SK-N-SH treated with all-trans-retinoic acid at 6 μM for 48 hours (cell line): Measurements from ENCODE around the gene PTPN13.

Source experiments
- ATAC-seq: fragments of 200-7000 bp; cut with Tn5 transposase; 3 replicates; pipeline ENCODE4 v1.9.1; 2020; ENCODE audit warnings: mild to moderate bottlenecking, moderate library complexity
- ARNTL ChIP-seq: fragments of 450-650 bp; formaldehyde crosslinking; IDR thresholded peaks from 2 replicates; pipeline ENCODE4 v1.5.0; 2020; ENCODE audit warnings: low read depth, mild to moderate bottlenecking, moderate library complexity, borderline replicate concordance
- BACH2 ChIP-seq: fragments of 250-450 bp; sonication (Bioruptor Pico); IDR thresholded peaks from 2 replicates; pipeline ENCODE4 v1.9.0; 2021; ENCODE audit warnings: mild to moderate bottlenecking, borderline replicate concordance
- CREB5 ChIP-seq: fragments of 250-450 bp; sonication (Bioruptor Pico); IDR thresholded peaks from 2 replicates; pipeline ENCODE4 v1.5.1; 2020; ENCODE audit warnings: low read depth, mild to moderate bottlenecking, moderate library complexity
- CSDC2 ChIP-seq: fragments of 250-450 bp; sonication (Bioruptor Pico); IDR thresholded peaks from 2 replicates; pipeline ENCODE4 v1.5.0; 2020; ENCODE audit warnings: mild to moderate bottlenecking, moderate library complexity
- CSRNP3 ChIP-seq: fragments of 250-450 bp; sonication (Bioruptor Pico); IDR thresholded peaks from 2 replicates; pipeline ENCODE4 v1.5.1; 2021; ENCODE audit warnings: mild to moderate bottlenecking, moderate library complexity
- ESRRG ChIP-seq: fragments of 250-450 bp; sonication (Bioruptor Pico); IDR thresholded peaks from 2 replicates; pipeline ENCODE4 v1.6.1; 2021; ENCODE audit warnings: mild to moderate bottlenecking
- GLIS3 ChIP-seq: fragments of 250-450 bp; sonication (Bioruptor Pico); IDR thresholded peaks from 2 replicates; pipeline ENCODE4 v1.5.0; 2020; ENCODE audit warnings: mild to moderate bottlenecking, moderate library complexity
- ISL1 ChIP-seq: fragments of 250-450 bp; sonication (Bioruptor Pico); IDR thresholded peaks from 2 replicates; pipeline ENCODE4 v2.1.2; 2022; ENCODE audit warnings: mild to moderate bottlenecking, moderate library complexity
- OSR1 ChIP-seq: fragments of 250-450 bp; sonication (Bioruptor Pico); IDR thresholded peaks from 2 replicates; pipeline ENCODE4 v1.8.0; 2022; ENCODE audit warnings: moderate library complexity, mild to moderate bottlenecking, inconsistent platforms
- PATZ1 ChIP-seq: fragments of 250-450 bp; sonication (Bioruptor Pico); IDR thresholded peaks from 2 replicates; pipeline ENCODE4 v1.8.0; 2020; ENCODE audit warnings: mild to moderate bottlenecking, moderate library complexity, borderline replicate concordance
- POU6F1 ChIP-seq: fragments of 250-450 bp; sonication (Bioruptor Pico); IDR thresholded peaks from 2 replicates; pipeline ENCODE4 v1.8.0; 2021; ENCODE audit warnings: low read depth, mild to moderate bottlenecking, moderate library complexity, borderline replicate concordance
- RARB ChIP-seq: fragments of 250-450 bp; sonication (Bioruptor Pico); IDR thresholded peaks from 2 replicates; pipeline ENCODE4 v1.8.0; 2021; ENCODE audit warnings: mild to moderate bottlenecking, moderate library complexity
- SNAI2 ChIP-seq: fragments of 250-450 bp; sonication (Bioruptor Pico); IDR thresholded peaks from 2 replicates; pipeline ENCODE4 v1.5.0; 2020; ENCODE audit warnings: mild to moderate bottlenecking, moderate library complexity
- TCF4 ChIP-seq: fragments of 250-450 bp; sonication (Bioruptor Pico); IDR thresholded peaks from 2 replicates; pipeline ENCODE4 v1.8.0; 2021; ENCODE audit warnings: mild to moderate bottlenecking, moderate library complexity, borderline replicate concordance
- TOX ChIP-seq: fragments of 250-450 bp; sonication (Bioruptor Pico); IDR thresholded peaks from 2 replicates; pipeline ENCODE4 v1.8.0; 2021; ENCODE audit warnings: mild to moderate bottlenecking, moderate library complexity, borderline replicate concordance
- TSHZ2 ChIP-seq: fragments of 250-450 bp; sonication (Bioruptor Pico); IDR thresholded peaks from 2 replicates; pipeline ENCODE4 v1.5.0; 2020; ENCODE audit warnings: mild to moderate bottlenecking, moderate library complexity
- ZC3H10 ChIP-seq: fragments of 250-450 bp; sonication (Bioruptor Pico); IDR thresholded peaks from 2 replicates; pipeline ENCODE4 v1.5.1; 2021; ENCODE audit warnings: mild to moderate bottlenecking, moderate library complexity
- ZFP3 ChIP-seq: fragments of 250-450 bp; sonication (Bioruptor Pico); IDR thresholded peaks from 2 replicates; pipeline ENCODE4 v1.5.0; 2020; ENCODE audit warnings: mild to moderate bottlenecking, moderate library complexity
- ZFP30 ChIP-seq: fragments of 450-650 bp; formaldehyde crosslinking; IDR thresholded peaks from 2 replicates; pipeline ENCODE4 v1.5.0; 2022; ENCODE audit warnings: mild to moderate bottlenecking, moderate library complexity
- ZNF70 ChIP-seq: fragments of 450-650 bp; formaldehyde crosslinking; IDR thresholded peaks from 2 replicates; pipeline ENCODE4 v1.5.0; 2020; ENCODE audit warnings: mild to moderate bottlenecking, moderate library complexity
- ZNF8 ChIP-seq: fragments of 450-650 bp; formaldehyde crosslinking; IDR thresholded peaks from 2 replicates; pipeline ENCODE4 v1.5.0; 2020; ENCODE audit warnings: mild to moderate bottlenecking, moderate library complexity

The PTPN13 gene

GRCh38 chr4:86593688-86594558 lies at the start of gene PTPN13:
Gene PTPN13, plus strand, starts transcription at chr4:86594315. Its CDS starts 40,942 bp downstream, at chr4:86635257.
- no peak for TF ChIP-seq CSRNP3 (CRISPR knock-in tag)
- no peak for TF ChIP-seq ARNTL (CRISPR knock-in tag)
- no peak for TF ChIP-seq TCF4
- TF ChIP-seq CREB5 (CRISPR knock-in tag) = no peak
- TF ChIP-seq ZNF70 (CRISPR knock-in tag) = no peak
- TF ChIP-seq TOX (CRISPR knock-in tag) = no peak
- no peak for TF ChIP-seq OSR1 (CRISPR knock-in tag)
- TF ChIP-seq BACH2 (CRISPR knock-in tag) = no peak
- no peak for TF ChIP-seq ZFP3 (CRISPR knock-in tag)
- no peak for TF ChIP-seq POU6F1 (CRISPR knock-in tag)
- no peak for TF ChIP-seq CSDC2 (CRISPR knock-in tag)
- no peak for TF ChIP-seq SNAI2 (CRISPR knock-in tag)
- TF ChIP-seq PATZ1 (CRISPR knock-in tag) = no peak
- TF ChIP-seq RARB (CRISPR knock-in tag) = no peak
- no peak for TF ChIP-seq ESRRG (CRISPR knock-in tag)
- TF ChIP-seq TSHZ2 (CRISPR knock-in tag) = no peak
- TF ChIP-seq ZFP30 (CRISPR knock-in tag) = no peak
- TF ChIP-seq GLIS3 (CRISPR knock-in tag) = no peak
- no peak for TF ChIP-seq ISL1
- peak; percentile 93 for ATAC-seq

- ATAC-seq = no peak
- TF ChIP-seq CREB5 (CRISPR knock-in tag) = no peak
- TF ChIP-seq CSDC2 (CRISPR knock-in tag) = no peak
- no peak for TF ChIP-seq CSRNP3 (CRISPR knock-in tag)
- no peak for TF ChIP-seq ZNF8
- no peak for TF ChIP-seq ZFP3 (CRISPR knock-in tag)
- no peak for TF ChIP-seq ZNF70 (CRISPR knock-in tag)
- no peak for TF ChIP-seq ZC3H10 (CRISPR knock-in tag)
- no peak for TF ChIP-seq OSR1 (CRISPR knock-in tag)
- no peak for TF ChIP-seq TOX (CRISPR knock-in tag)
- TF ChIP-seq ARNTL (CRISPR knock-in tag) = no peak
- TF ChIP-seq SNAI2 (CRISPR knock-in tag) = no peak
- TF ChIP-seq, all 23 proteins: peak for 0
Measured at GRCh38 chr4:86547140-86547539, 47.0 kb upstream of the PTPN13 start.
